ENCODE data around the gene RMDN2. TPM values are rescaled to one million over a fixed set of nuclear protein-coding genes. Genes with fewer than 3 reads are reported as not detected.
"Not testable (repeated sequence)": the region's sequence is repeated elsewhere in the genome, so short reads cannot be mapped to it uniquely, and the experiment has no call there.

RMDN2 gene
- polyA plus RNA-seq, 2 of the 4 experiments (the other 2 are of a cell fraction) = 4.6 to 6.9 TPM

GRCh38 chr2:37926635-37927034, 1.5 kb downstream of the RMDN2 start:
- H3K4me1 ChIP-seq = peaks cover 6% of the 10 kb centered on the region; the same call in 1 of the 3 replicates
- ChIA-PET CTCF (interaction anchor here (0.7 to 0.8 kb wide), 2 partner anchors 35 to 301 kb away, joined by 3 read pairs; no protein-coding TSS in a partner anchor), POLR2A (no interaction called here)
- DNase-seq (ENCODE audit: low read depth in 1 of 2, low spot score in 1 of 2) = no peak
- H3K9me3 ChIP-seq = no peaks in the 10 kb centered on the region
- peak overlapping the region; percentile 81 for H3K4me2 ChIP-seq
- no peak for ATAC-seq
- H3K27ac ChIP-seq = no peak overlapping the region
- H3K4me3 ChIP-seq = no peak overlapping the region
- no peak for FAIRE-seq
- WGBS (ENCODE audit: missing lambda C conversion rate) = 95% methylated on average over 6 of the region's 6 CpGs
- no peak for TF ChIP-seq ZC3H11A (IDR thresholded peaks at IDR 0.05)
- TF ChIP-seq TFCP2L1 (CRISPR knock-in tag; IDR thresholded peaks at IDR 0.05) = no peak
- TF ChIP-seq MAFK (IDR thresholded peaks at IDR 0.05; ENCODE audit: partially characterized antibody) = no peak
- no peak for TF ChIP-seq RARB (CRISPR knock-in tag; IDR thresholded peaks at IDR 0.05)
- no peak for TF ChIP-seq HDAC2 (IDR thresholded peaks at IDR 0.05)
- TF ChIP-seq ZNF302 (CRISPR knock-in tag; IDR thresholded peaks at IDR 0.05) = no peak
- no peak for TF ChIP-seq EHMT2 (IDR thresholded peaks at IDR 0.05; ENCODE audit: low read depth)
- TF ChIP-seq FOSB (CRISPR knock-in tag; IDR thresholded peaks at IDR 0.05) = no peak
- no peak for TF ChIP-seq CHD2 (IDR thresholded peaks at IDR 0.05; ENCODE audit: low read length, partially characterized antibody)
- no peak for TF ChIP-seq CBX2 (IDR thresholded peaks at IDR 0.05; ENCODE audit: borderline replicate concordance, low read depth)
- TF ChIP-seq HES2 (IDR thresholded peaks at IDR 0.05) = no peak
- TF ChIP-seq SMC3 (IDR thresholded peaks at IDR 0.05) = no peak
- no peak for TF ChIP-seq NPAS2 (CRISPR knock-in tag; IDR thresholded peaks at IDR 0.05; ENCODE audit: borderline replicate concordance)

GRCh38 chr2:37928377-37928776, 3.3 kb downstream of the RMDN2 start:
- no peak for TF ChIP-seq MAZ (IDR thresholded peaks at IDR 0.05; ENCODE audit: borderline replicate concordance, low read depth, low read length)
- no peak for TF ChIP-seq HOXB13 (CRISPR knock-in tag; IDR thresholded peaks at IDR 0.05; ENCODE audit: low read depth)
- TF ChIP-seq E2F6 (IDR thresholded peaks at IDR 0.05; ENCODE audit: borderline replicate concordance, low read depth) = no peak
- no peak for TF ChIP-seq SMC3 (IDR thresholded peaks at IDR 0.05)
- no peak for TF ChIP-seq POLR2A (IDR thresholded peaks at IDR 0.05; ENCODE audit: low read length)
- TF ChIP-seq BCL3 (IDR thresholded peaks at IDR 0.05) = no peak
- TF ChIP-seq ESRRA (IDR thresholded peaks at IDR 0.05; ENCODE audit: borderline replicate concordance, low read length) = no peak
- TF ChIP-seq ZFP36 (IDR thresholded peaks at IDR 0.05; ENCODE audit: borderline replicate concordance, partially characterized antibody) = no peak
- no peak for TF ChIP-seq FOXS1 (CRISPR knock-in tag; IDR thresholded peaks at IDR 0.05)
- TF ChIP-seq NFE2L2 (conservative IDR thresholded peaks at IDR 0.05; ENCODE audit: low read length) = no peak
- TF ChIP-seq ZNF302 (CRISPR knock-in tag; IDR thresholded peaks at IDR 0.05) = no peak
- TF ChIP-seq CBX2 (IDR thresholded peaks at IDR 0.05; ENCODE audit: borderline replicate concordance, low read depth) = no peak
- H3K4me3 ChIP-seq = no peak overlapping the region
- ATAC-seq = no peak
- H3K27ac ChIP-seq = no peak overlapping the region
- DNase-seq (ENCODE audit: low read depth in 1 of 2, low spot score in 1 of 2) = no peak
- ChIA-PET POLR2A (no interaction called here), CTCF (no interaction called here)
- H3K9me3 ChIP-seq = no peaks in the 10 kb centered on the region
- 53% methylated on average over 2 of the region's 2 CpGs for WGBS (ENCODE audit: missing lambda C conversion rate)
- no peak overlapping the region for H3K4me2 ChIP-seq
- FAIRE-seq = no peak
- H3K4me1 ChIP-seq = peaks cover 6% of the 10 kb centered on the region; the same call in 1 of the 3 replicates

- DNase-seq (ENCODE audit: low read depth in 1 of 2, low spot score in 1 of 2); H3K4me2 ChIP-seq; H3K9me3 ChIP-seq; CTCF ChIA-PET; ATAC-seq; H3K4me1 ChIP-seq; FAIRE-seq; H3K4me3 ChIP-seq; H3K27ac ChIP-seq: not testable (repeated sequence)
- POLR2A ChIA-PET = interaction anchor here (0.6 kb wide), 1 partner anchor 277 kb away, joined by 4 read pairs; no protein-coding TSS in a partner anchor
- WGBS (ENCODE audit: missing lambda C conversion rate) = 44% methylated on average over 5 of the region's 5 CpGs
Observed at GRCh38 chr2:37930392-37930791, 5.3 kb downstream of the RMDN2 start.

- POLR2A ChIA-PET; ATAC-seq; H3K4me3 ChIP-seq; H3K4me1 ChIP-seq; H3K9me3 ChIP-seq; H3K27ac ChIP-seq; FAIRE-seq; H3K4me2 ChIP-seq; DNase-seq (ENCODE audit: low read depth in 1 of 2, low spot score in 1 of 2); CTCF ChIA-PET: not testable (repeated sequence)
- 93% methylated on average over 6 of the region's 28 CpGs for WGBS (ENCODE audit: missing lambda C conversion rate)
Observed at GRCh38 chr2:37932873-37933272, 7.8 kb downstream of the RMDN2 start.
